ENCODE measurements around the gene PITPNC1.

PITPNC1 gene

DNA sequence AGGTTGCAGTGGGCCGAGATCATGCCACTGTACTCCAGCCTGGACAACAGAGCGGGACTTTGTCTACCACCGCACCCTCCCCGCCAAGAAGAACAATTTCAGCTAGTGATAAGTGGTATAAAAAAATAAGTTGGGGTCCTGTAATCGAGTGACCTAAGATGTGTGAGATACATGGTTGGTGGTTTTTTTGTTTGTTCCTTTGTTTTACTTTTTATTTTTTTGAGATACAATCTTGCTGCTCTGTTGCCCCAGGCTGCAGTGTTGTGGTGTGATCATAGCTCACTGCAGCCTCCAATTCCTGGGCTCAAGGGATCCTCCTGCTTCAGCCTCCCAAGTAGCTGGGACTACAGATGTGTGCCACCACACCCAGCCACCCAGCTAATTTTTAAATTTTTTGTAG, 58.7 kb downstream of the PITPNC1 start:
- no peak for DNase-seq

DNA sequence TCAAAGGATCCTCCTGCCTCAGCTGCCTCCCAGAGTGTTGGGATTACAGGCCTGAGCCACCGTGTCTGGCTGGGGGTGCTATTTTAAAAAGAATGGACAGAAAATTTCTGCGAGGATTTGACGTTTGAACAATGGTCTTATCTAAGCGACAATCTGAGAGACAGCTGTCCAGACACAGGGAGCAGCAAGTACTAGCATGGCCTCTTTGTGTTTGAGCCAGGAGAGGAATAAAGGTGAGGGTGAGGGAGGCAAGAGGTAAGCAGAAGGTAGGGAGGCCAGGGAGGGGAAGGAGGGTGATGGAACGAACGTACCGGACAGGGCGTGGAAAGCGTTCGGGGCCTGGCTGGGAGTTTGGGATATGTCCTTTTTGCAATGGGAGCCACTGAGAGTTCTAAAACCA, 59.2 kb downstream of the PITPNC1 start:
- peak; percentile 83 for DNase-seq

DNA sequence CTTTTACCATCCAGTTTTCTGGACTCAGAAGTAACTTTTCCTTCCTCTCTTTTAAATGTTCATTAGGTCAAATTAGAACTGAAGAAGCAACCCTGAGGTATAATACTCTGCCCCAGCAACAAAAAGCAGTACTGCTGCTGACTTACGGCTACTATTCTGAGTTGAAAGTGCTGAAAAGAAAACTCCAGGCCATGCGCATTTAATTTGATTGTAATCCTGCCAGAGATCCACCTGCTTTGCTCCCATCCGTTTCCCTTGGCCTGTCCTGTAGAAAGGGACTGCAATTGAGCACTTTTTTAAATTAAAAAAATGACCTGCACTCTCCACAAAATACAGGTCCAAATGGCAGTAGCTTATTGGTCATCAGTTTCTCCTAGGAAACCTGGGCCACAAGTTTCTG, 61.6 kb downstream of the PITPNC1 start:
- DNase-seq: peak; percentile 71

DNA sequence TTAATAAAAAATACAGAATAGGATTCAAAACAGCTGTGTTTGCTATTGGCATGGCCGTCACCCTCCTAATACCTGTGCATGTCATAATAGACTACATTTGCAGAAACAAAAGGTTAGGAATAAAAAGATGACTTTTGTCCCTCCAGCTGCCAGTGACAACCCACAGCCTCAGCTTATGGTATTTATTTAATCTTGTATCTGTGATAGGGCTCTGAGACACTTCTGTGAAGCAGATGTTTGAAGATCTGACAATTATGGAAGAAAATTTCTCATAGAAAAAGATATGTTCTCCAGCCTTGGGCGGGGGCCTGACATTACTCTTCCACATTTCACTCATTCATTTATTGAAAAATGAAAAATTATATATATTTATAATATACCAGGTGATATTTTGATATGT, 62.2 kb downstream of the PITPNC1 start:
- peak; percentile 77 for DNase-seq

DNA sequence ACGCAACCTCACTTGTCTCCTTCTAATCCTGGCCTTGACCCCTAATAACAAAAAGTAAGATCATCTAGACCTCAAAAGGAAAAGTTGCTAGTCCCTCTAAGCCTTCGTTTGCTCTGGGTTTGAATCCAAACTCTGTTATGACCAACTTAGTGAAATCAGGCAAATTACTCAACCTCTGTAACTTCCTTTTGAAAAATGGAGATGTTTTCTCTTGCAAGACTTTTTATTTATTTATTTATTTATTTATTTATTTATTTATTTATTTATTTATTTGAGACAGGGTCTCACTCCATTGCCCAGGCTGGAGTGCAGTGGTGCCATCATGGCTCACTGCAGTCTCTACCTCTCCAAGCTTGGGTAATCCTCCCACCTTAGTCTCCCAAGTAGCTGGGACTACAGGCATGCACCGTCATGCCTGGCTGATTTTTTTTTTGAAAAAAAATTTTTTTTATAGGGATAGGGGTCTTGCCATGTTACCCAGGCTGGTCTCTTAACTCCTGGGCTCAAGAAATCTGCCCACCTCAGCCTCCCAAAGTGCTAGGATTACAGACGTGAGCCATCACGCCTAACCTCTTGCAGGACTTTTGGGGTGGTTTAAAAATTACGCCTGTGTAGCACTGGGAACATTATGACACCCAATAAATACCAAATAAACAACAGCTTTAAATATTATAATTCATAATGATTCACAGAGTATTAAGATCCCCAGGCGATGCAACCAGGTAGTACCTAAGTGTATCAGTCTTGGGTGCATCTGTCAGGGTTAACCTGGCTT, 63.4 kb downstream of the PITPNC1 start:
- DNase-seq: no peak

DNA sequence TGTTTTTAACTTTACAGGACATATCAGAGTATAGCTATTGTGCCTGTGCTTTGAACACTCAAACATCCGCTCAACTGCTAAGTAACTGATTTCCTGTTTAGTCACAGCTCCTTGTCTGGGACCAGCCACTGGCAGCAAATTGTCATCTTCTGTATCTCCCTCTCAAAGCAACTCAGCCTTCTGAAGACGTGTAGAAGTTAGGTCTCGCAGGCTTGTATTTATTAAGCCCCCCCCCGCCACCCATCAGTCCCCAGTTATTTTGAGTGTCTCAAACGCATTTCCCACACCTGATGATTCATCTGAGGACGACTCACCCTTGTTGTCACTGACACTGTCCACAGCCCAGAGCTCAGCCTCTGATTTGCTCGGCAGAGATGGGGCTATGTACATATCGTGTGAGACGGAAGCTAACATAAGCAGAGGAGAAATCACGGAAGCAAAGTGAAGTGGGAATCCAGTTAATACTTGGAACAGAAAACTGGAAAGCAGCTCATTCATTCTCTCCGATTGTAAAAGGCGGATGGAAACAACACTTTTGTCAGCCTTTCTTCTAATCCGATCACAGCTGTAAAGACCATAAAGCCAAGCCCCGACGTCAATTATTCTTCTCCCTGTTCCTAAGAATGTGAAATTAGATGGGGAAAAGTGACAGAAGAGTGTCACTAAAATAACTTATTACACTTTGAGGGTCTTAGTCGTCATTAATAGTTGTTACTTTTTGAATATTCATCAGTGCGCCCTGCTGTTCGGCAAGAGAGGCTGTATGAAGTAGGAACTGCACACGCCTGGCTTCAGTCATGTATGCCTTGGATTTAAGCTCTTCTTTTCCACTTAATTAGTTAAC, 64.2 kb downstream of the PITPNC1 start:
- DNase-seq: no peak

DNA sequence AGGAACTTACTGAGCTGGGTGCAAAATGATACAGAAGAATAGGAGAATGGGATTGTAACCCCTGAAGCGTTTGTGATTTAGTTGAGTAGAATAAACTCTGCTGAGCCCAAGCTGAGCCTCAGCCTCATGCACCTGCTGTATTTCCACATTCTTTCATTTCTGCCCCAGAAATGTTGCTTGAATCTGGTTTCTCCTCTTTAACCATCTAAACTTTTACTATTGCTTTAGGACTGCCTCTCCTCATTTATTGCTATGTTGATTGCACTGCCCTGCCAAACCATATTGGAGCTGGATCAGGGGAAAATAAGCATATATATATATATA, 64.8 kb downstream of the PITPNC1 start:
- DNase-seq: no peak

DNA sequence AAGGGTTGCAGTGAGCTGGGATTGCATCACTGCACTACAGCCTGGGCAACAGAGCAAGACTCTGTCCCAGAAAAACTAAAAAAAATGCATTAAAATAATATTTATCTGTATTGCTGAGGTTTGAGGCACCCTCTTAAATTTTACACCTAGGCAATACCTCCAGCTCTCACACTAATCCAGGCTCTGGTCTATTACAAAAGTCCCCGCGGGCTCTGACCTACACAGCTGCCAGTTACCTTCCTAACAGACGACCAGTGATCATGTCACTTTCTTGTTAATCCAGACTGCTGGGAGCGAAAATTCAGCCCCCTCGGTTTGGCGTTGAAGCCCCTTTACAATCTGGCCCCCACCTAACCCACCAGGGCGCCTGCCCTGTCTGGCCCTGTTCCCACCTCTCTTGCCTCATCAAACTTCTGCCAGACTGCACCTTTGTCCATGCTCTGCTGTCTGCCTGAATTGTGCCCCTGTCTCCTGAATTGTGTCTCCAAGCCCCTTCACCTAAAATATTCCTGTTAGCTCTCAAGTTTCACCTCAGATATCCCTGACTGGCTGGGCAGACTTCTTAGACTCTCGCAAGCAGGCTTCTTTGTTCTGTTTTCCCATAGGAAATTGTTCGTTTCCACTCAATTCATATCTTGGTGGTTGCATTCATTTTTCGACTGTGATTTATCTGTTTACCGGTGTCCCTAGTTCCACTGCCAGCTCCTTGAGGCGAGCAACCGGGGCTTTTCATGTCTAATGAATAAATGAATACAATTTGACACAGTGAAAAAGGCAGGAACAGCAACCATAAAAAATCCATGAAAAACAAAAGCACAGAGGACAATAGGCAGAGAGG, 65.9 kb downstream of the PITPNC1 start:
- no peak for DNase-seq

DNA sequence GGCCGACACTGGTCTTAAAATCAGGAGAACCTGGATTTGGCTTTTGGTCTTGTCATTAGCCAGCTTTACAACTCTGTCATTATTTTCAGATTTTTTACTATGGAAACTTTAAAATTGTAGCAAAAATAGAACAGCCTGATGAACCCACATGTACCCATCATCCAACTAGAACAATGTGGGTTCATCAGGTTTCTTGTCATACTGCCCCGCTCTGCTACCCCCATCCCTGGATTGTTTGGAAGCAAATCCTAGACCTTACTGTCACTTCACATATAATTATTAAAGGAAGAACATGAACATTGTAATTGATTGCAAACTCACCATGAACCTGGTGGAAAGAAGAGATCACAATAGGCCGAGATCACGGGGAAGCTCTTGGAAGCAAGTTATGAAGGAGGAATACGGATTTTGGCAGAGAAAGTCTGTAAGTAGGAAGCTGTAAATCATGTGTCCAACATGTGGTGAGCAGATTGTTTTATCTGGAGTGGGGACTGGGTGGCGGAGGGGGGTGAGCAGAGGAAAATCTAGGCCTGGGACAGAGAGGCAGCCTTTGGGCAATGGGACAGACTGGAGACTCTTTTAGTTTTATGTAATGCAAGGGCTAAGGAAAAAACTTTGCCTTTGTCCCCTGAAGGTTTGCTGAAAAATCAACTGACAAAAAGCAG, 67.0 kb downstream of the PITPNC1 start:
- DNase-seq: no peak

DNA sequence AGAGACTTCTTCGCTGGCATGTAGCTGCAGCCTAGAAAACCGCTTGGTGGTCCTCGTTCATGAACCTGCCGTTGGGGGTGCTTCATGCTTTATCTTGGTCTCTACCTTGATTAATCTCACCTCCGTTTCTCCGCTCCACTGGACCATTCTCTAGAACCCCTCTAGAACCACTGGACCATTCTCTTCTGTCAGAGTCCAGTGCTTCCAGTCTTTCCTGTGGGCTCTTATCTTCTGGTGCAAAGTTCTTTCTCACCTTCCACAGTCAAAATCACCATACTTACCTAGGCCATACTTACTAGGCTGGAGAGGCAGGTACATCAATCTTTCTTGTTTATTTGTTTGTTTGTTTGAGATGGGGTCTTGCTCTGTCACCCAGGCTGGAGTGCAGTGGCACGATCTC, 71.4 kb downstream of the PITPNC1 start:
- DNase-seq: no peak

DNA sequence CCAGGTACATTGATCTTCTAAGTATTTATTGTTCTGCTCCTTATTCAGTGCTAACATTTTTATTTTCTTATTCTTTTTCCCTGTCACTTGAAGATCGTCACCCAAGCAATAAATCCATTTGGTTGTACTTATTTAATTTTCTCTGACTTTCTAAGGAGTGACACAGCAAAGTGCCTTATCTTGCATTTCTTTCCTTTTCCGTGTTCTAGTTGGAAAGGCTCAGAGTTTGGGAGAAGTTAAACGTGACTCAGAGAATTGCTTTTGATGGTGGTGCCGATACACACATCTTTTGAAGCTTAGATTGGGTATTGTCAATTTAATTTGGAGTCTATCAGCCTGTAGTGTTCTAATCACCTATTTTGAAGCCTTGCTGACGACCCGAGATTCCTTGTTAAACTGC, 72.0 kb downstream of the PITPNC1 start:
- DNase-seq: no peak

DNA sequence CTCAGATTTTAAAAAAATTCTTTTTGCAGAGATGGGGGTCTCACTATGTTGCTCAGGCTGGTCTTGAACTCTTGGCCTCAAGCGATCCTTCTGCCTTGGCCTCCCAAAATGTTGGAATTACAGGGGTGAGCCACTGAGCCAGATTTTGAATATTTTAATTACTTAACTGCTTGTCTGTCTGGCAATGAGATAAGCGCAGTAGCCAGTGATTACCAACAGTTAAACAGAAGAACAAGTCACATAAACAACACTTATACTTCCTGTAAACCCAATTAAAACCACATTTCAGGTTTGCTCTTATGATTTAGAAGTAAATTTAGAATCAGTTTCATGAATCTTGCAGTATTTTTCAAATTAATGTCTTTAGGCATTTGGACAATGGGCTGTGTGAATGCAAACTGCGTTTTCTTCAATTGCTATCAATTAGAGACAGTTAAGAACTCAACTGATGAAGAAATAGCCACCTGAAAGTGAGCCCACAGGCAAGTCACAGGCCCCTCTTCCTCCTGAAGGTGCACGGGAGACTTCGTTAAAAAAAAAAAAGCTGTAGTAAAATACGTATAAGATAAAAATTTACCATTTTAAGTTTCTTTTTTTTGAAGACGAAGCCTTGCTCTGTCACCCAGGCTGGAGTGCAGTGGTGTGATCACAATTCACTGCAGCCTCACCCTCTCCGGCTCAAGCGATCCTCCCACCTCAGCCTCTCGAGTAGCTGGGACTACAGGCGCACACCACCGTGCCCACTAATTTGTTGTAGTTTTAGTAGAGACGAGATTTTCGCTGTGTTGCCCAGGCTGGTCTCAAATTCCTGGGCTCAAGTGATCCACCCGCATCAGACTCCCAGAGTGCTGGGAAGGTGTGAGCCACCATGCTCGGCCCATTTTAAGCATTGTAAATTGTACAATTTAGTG, 73.0 kb downstream of the PITPNC1 start:
- no peak for DNase-seq

DNA sequence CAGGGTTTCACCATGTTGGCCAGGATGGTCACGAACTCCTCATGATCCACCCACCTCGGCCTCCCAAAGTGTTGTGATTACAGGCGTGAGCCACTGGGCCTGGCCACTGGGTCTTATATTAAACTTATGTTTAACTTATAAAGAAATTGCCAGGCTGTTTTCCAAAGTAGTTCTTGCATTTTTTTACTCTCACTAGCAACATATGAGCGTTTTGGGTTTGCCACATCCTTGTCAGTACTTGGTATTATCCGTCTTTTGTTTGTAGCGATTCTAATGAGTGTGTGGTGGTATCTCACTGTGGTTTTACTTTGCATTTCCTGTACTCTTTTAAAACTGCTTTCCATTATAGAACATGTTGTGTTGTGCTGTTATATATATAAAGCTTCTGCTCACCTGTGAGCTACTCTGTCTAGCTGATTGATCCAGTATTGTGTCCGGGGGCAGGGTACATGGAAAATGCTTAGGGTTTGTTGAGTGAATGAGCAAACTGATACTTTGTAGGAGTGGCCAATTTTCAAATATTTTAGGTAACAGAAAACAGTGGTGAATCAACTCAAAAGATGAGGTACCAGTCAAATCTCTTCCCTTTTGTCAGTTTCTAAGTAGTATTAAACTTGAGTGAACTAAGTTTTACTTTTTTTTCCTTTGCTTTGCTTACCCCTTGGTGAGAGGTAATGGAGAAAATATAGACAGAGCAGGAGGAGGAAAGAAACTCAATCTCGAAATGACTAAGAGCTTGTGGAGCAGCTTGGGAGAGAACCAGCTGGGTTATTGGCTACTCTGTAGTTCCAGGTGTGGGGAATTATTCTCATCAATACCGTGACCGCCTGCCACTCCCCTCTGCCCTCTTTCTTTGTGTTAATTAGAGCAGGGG, 75.8 kb downstream of the PITPNC1 start:
- DNase-seq: peak; percentile 76

DNA sequence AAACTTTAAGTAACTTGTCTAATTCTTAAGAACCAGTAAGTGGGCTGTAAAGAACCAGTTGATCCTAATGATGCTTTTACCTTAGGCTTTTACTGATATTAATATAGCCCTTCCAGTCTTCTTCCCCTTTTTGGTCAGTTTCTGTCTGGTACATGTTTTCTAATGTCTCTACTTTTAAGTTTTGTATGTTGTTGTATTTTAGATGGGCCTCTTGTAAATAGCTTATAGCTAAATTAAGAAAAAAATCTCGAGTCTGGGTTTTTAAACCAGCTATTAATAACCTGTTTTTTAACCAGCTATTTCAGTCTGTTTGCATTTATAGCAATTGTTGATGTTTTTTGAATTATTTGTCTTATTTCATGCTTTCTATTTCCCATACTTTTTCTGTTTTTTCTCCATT, 79.0 kb downstream of the PITPNC1 start:
- DNase-seq: no peak

DNA sequence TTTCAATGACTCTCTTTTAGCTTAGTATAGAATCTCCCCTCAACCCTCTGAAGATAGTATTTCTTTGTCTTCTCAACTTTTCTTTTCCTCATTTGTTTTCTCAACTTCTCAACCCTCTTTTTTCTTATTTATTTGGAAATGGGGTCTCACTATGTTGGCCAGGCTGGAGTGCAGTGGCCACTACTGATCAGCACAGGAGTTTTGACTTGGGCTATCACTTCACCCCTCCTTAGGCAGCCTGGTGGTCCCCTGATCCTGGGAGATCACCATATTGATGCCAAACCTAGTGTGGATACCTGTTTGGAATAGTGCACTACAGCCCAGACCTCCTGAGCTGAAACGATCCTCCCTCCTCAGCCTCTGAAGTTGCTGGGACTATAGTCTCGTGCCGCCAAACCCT, 79.8 kb downstream of the PITPNC1 start:
- DNase-seq: no peak

DNA sequence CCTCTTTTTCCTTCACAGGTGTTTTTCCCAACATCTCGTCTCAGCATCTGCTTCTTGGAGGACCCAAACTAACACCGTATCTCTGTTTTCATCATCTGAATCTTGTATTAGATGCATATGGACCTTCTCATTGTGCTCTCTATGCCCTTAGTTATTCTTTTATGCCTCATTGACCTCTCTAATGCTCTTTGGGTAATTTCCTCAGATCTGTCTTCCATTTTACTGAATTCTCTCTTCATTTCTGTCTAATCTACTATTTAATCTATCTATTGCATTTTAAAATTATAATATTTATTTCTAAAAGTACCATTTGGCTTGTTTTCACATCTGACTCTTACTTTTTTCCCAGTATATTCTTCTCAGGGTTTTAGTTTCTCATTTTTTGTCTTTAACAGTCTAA, 81.1 kb downstream of the PITPNC1 start:
- no peak for DNase-seq

DNA sequence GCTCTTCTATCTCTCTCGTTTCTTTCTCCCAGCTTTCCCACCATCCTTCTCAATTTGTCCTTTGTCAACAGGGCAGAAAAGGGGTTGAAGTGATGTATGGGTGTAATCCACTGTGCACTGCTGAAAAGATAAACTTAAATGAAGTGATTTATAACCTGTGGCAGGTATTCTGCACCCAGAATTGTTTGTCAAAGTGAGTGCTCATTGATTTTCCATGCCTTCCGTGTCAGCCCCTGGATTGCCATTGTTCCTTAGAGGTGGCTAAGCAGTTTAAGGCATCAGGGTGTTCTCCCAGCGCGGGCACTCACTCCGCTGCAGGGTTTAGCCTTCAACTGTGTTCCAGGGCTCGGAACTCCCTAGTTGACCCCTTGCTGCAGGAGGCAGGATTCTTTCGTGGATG, 82.9 kb downstream of the PITPNC1 start:
- peak; percentile 77 for DNase-seq

DNA sequence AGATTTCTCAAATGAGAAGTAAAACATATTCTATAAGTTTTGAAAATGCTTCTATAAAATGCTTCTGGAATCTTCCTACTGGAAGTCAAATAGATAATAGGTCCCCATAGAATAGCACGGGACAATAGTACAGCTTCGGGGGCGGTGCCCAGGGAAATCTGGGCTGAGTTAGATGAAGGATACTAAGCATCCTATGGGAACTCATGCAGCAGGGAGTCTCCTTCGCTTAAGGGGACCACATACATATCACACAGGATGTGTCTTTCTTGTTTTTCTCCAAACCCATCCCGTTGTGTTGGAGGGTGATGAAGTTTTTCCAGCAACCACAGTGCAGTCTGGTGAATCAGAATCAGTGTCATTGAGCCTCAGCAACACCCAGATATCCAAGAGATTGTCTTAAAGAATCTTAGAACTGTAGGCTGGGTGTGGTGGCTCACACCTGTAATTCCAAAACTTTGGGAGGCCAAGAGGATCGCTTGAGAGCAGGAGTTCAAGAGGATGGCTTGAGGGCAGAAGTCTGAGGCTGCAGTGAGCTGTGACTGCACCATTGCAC, 84.2 kb downstream of the PITPNC1 start:
- DNase-seq: no peak

DNA sequence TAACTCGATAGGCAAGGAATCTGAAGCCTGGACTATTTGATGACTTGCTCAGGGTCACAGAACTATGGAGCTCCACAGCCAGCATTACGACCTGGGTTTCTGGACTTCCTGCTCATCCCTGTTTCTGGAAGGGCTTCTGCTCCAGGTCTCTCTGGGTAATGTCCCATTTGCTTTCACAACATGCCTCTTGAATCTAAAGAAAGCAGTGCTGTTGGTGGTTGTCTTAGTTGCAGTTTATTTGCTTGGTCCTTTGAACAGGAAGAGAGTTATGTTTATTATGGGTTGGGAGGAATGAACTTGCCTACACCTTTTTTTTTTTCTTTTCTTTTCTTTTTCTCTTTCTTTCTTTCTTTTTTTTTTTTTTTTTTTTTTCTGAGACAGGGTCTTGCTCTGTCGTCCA, 84.8 kb downstream of the PITPNC1 start:
- no peak for DNase-seq

DNA sequence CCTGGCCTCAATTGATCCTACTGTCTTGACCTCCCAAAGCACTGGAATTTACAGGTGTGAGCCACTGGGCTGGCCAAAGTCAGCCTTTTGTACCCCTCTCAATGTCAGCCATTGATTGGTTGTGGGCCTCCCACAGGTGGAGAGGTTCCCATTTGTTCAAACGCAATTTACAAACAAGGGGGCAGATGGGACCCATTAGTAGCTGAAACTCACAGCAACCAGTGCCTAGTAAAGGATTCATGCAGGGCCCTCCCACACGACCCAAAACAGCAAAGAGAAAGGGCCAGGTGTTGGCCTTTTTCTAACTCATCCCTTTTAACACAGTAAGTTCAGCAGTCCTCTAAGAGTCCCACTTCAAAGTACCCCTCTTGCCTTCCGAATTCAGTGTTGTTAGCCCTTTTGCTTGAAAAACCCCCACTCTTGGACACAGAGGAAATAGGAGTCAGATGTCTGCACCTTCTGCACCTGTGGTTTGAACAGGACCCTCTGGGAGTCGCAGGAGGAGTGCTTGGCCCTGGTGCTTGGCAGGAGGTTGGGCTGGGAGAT, 89.2 kb downstream of the PITPNC1 start:
- DNase-seq: no peak
